ENCODE results near the gene FAM222A.

The FAM222A gene

GRCh38 chr12:109723311-109723881 is 9.8 kb downstream of the FAM222A start:
- TF ChIP-seq ZNF654 (tag by site-specific recombination; IDR thresholded peaks at IDR 0.05; ENCODE audit: low read depth) = no peak
- TF ChIP-seq SETDB1 (IDR thresholded peaks at IDR 0.05; ENCODE audit: insufficient read length, low read length) = no peak
- TF ChIP-seq ZNF211 (tag by site-specific recombination; IDR thresholded peaks at IDR 0.05; ENCODE audit: low read depth) = no peak
- TF ChIP-seq ZNF274 (IDR thresholded peaks at IDR 0.05; ENCODE audit: low read length) = no peak
- no peak for TF ChIP-seq ZNF274 (tag by site-specific recombination; IDR thresholded peaks at IDR 0.05; ENCODE audit: borderline replicate concordance)
- TF ChIP-seq ZNF362 (tag by site-specific recombination; IDR thresholded peaks at IDR 0.05) = no peak
- no peak for TF ChIP-seq ZNF10 (tag by site-specific recombination; IDR thresholded peaks at IDR 0.05)
- TF ChIP-seq ZNF394 (tag by site-specific recombination; IDR thresholded peaks at IDR 0.05; ENCODE audit: borderline replicate concordance) = no peak
- TF ChIP-seq ZNF449 (tag by site-specific recombination; IDR thresholded peaks at IDR 0.05) = no peak
- no peak for TF ChIP-seq ZNF513 (tag by site-specific recombination; IDR thresholded peaks at IDR 0.05)
- TF ChIP-seq KLF10 (tag by site-specific recombination; IDR thresholded peaks at IDR 0.05) = no peak
- no peak for TF ChIP-seq ZNF514 (tag by site-specific recombination; IDR thresholded peaks at IDR 0.05)
- TF ChIP-seq ZNF26 (tag by site-specific recombination; IDR thresholded peaks at IDR 0.05) = no peak
- TF ChIP-seq ZNF76 (tag by site-specific recombination; IDR thresholded peaks at IDR 0.05; ENCODE audit: borderline replicate concordance, low read depth) = no peak
- no peak for TF ChIP-seq ZNF558 (tag by site-specific recombination; IDR thresholded peaks at IDR 0.05)
- POLR2A ChIA-PET = no interaction called here
- CTCF ChIA-PET = interaction anchor here (1.0 to 1.2 kb wide), 3 partner anchors 8 to 54 kb away, joined by 3 to 7 read pairs (median 3); no protein-coding TSS in a partner anchor
- Histone ChIP-seq H3K9me3 (ENCODE audit: control insufficient read depth, insufficient read depth, low read depth, low read length) (no peaks in the 10 kb centered on the region), H3K36me3 (ENCODE audit: control insufficient read depth in 2 of 2, insufficient read depth in 1 of 2, low read length in 2 of 2) (no peaks in the 10 kb centered on the region), H3K4me3 (ENCODE audit: low read depth, low read length) (no peak overlapping the region), H3K4me1 (ENCODE audit: control insufficient read depth, insufficient read depth, low read length) (no peaks in the 10 kb centered on the region), H3K27ac (ENCODE audit: extremely low read depth, low read depth, low read length) (no peak overlapping the region)

- no peaks in the 10 kb centered on the region for H3K9me3 ChIP-seq (ENCODE audit: control insufficient read depth, insufficient read depth, low read depth, low read length)
- CTCF ChIA-PET = interaction anchor here (0.6 to 1.2 kb wide), 5 partner anchors 9 to 337 kb away, joined by 3 to 7 read pairs (median 3); no protein-coding TSS in a partner anchor
- no peak for TF ChIP-seq PATZ1 (tag by site-specific recombination; IDR thresholded peaks at IDR 0.05)
- no peak for TF ChIP-seq PRDM1 (tag by site-specific recombination; IDR thresholded peaks at IDR 0.05)
- no peak for TF ChIP-seq ZNF211 (tag by site-specific recombination; IDR thresholded peaks at IDR 0.05; ENCODE audit: low read depth)
- H3K4me1 ChIP-seq (ENCODE audit: control insufficient read depth, insufficient read depth, low read length) = no peaks in the 10 kb centered on the region
- no peaks in the 10 kb centered on the region for H3K36me3 ChIP-seq (ENCODE audit: control insufficient read depth in 2 of 2, insufficient read depth in 1 of 2, low read length in 2 of 2)
- H3K27ac ChIP-seq (ENCODE audit: extremely low read depth, low read depth, low read length) = no peak overlapping the region
- H3K4me3 ChIP-seq (ENCODE audit: low read depth, low read length) = no peak overlapping the region
- POLR2A ChIA-PET = no interaction called here
Observed at GRCh38 chr12:109724321-109724892, 10.8 kb downstream of the FAM222A start.

Data from HEK293 (cell line).